ENCODE results near the gene CYGB. TPM values are rescaled to one million over a fixed set of nuclear protein-coding genes. Genes with fewer than 3 reads are reported as not detected.

CYGB gene
- total and polyA plus RNA-seq, 2 of the 13 experiments (the other 11 are each of a cell fraction or from before 2014, with no cell fraction given): 18.9 to 27.1 TPM

GRCh38 chr17:76497979-76498875 lies 39.3 kb downstream of the CYGB start (continued):
- TF ChIP-seq ZFP90 (CRISPR knock-in tag; IDR thresholded peaks at IDR 0.05; ENCODE audit: borderline replicate concordance): peak; percentile 81; the same call in 1 of the 2 replicates
- no peak for TF ChIP-seq RFX5 (IDR thresholded peaks at IDR 0.05; ENCODE audit: low read depth, low read length)
- TF ChIP-seq TSC22D2 (CRISPR knock-in tag; IDR thresholded peaks at IDR 0.05; ENCODE audit: borderline replicate concordance): 0 out of 2 replicates have a peak, but pooled peaks have one; percentile 9
- TF ChIP-seq HDAC2 (CRISPR knock-in tag; IDR thresholded peaks at IDR 0.05): peak; percentile 72; the same call in 1 of the 2 replicates
- no peak for TF ChIP-seq ZNF513 (CRISPR knock-in tag; conservative IDR thresholded peaks at IDR 0.05)
- TF ChIP-seq PRPF4 (IDR thresholded peaks at IDR 0.05; ENCODE audit: low read depth, low read length, poor library complexity, severe bottlenecking): no peak
- TF ChIP-seq SSRP1 (CRISPR knock-in tag; IDR thresholded peaks at IDR 0.05): no peak
- no peak; the same call in 1 of the 2 replicates for TF ChIP-seq ZNF563 (CRISPR knock-in tag; IDR thresholded peaks at IDR 0.05)
- no peak for TF ChIP-seq ZNF652 (CRISPR knock-in tag; IDR thresholded peaks at IDR 0.05; ENCODE audit: borderline replicate concordance, low read depth)
- TF ChIP-seq DMAP1 (CRISPR knock-in tag; IDR thresholded peaks at IDR 0.05): peak; percentile 52; the same call in 1 of the 2 replicates
- 0 out of 2 replicates have a peak, but pooled peaks have one; percentile 69 for TF ChIP-seq ZNF33B (CRISPR knock-in tag; IDR thresholded peaks at IDR 0.05)
- TF ChIP-seq MBD4 (IDR thresholded peaks at IDR 0.05; ENCODE audit: borderline replicate concordance, low read length): no peak
- TF ChIP-seq ZNF770 (CRISPR knock-in tag; IDR thresholded peaks at IDR 0.05): no peak
- TF ChIP-seq NFIB (CRISPR knock-in tag; IDR thresholded peaks at IDR 0.05; ENCODE audit: borderline replicate concordance): no peak
- TF ChIP-seq MAF1 (CRISPR knock-in tag; IDR thresholded peaks at IDR 0.05; ENCODE audit: borderline replicate concordance): no peak
- TF ChIP-seq MEIS1 (CRISPR knock-in tag; IDR thresholded peaks at IDR 0.05; ENCODE audit: borderline replicate concordance): peak; percentile 97
- peak; percentile 39 for TF ChIP-seq ZSCAN29 (CRISPR knock-in tag; conservative IDR thresholded peaks at IDR 0.05)
- no peak for TF ChIP-seq RBM22 (optimal IDR thresholded peaks at IDR 0.05; ENCODE audit: low read length)
- TF ChIP-seq ZNF784 (CRISPR knock-in tag; IDR thresholded peaks at IDR 0.05; ENCODE audit: borderline replicate concordance): peak; percentile 61; the same call in 1 of the 2 replicates
- peak; percentile 62; the same call in 1 of the 2 replicates for TF ChIP-seq ARID5B (CRISPR knock-in tag; IDR thresholded peaks at IDR 0.05)
- TF ChIP-seq KLF12 (CRISPR knock-in tag; IDR thresholded peaks at IDR 0.05; ENCODE audit: borderline replicate concordance): no peak
